Adrenal gland (tissue), 5 donors: ENCODE measurements around the gene PHLDB1.

Experiments used
- CTCF ChIP-seq, 6 experiments: fragments of 450-650 bp in 4 of 6; fragments of 200-600 bp in 2 of 6; sonication (generic) in 1 of 6; IDR thresholded peaks; 1 replicate in 5 of 6; 2 replicates in 1 of 6; pipeline versions ENCODE4 v1.5.1 to v1.8.0; 2016 to 2021; ENCODE audit warnings: antibody characterized with exemption in 6 of 6, mild to moderate bottlenecking in 2 of 6, moderate library complexity in 1 of 6
- POLR2A ChIP-seq, 2 donors: fragments of 450-650 bp; IDR thresholded peaks; one replicate each; pipeline ENCODE4 v1.6.1; 2017; ENCODE audit warnings: antibody characterized with exemption in 2 of 2, mild to moderate bottlenecking in 2 of 2, moderate library complexity in 1 of 2
- donor health status: DM: no; HTN: no; CAD: no.

- TF ChIP-seq POLR2A (IDR thresholded peaks at IDR 0.05) (no peak), CTCF (IDR thresholded peaks at IDR 0.05) (no peak)
Measured at GRCh38 chr11:118569670-118570069, 37.7 kb upstream of the PHLDB1 start.
